Tibial artery (tissue), 4 donors: Measurements from ENCODE around the gene NOC4L.

Experiments used
- DNase-seq, 2 donors: peaks; one replicate each; pipeline ENCODE4 v3.0.0-alpha.2; 2019
- H3K27ac ChIP-seq, 2 donors: fragments of 200-600 bp; sonication (generic) in 1 of 2; 1 replicate in 1 of 2; 2 replicates in 1 of 2; pipeline ENCODE4 v1.5.1; 2018 to 2019; ENCODE audit warnings: mild to moderate bottlenecking in 1 of 2
- H3K27me3 ChIP-seq, 2 donors: fragments of 200-600 bp; sonication (generic) in 1 of 2; one replicate each; pipeline versions ENCODE4 v1.5.1 to v1.6.0; 2016 to 2019
- H3K36me3 ChIP-seq, 3 donors: fragments of 200-600 bp; sonication (generic) in 2 of 3; one replicate each; pipeline ENCODE4 v1.5.1; 2016 to 2019; ENCODE audit warnings: mild to moderate bottlenecking in 2 of 3
- H3K4me1 ChIP-seq, 4 donors: fragments of 200-600 bp; sonication (generic) in 2 of 4; 1 replicate in 3 of 4; 2 replicates in 1 of 4; pipeline ENCODE4 v1.5.1; 2016 to 2019
- H3K4me3 ChIP-seq, 2 donors: fragments of 200-600 bp; sonication (generic) in 1 of 2; 1 replicate in 1 of 2; 2 replicates in 1 of 2; pipeline ENCODE4 v1.5.1; 2018 to 2019; ENCODE audit warnings: mild to moderate bottlenecking in 2 of 2
- H3K9me3 ChIP-seq, 3 donors: fragments of 200-600 bp; sonication (generic) in 1 of 3; one replicate each; pipeline ENCODE4 v1.5.1; 2016 to 2019
- intact Hi-C: fragments of 100-400 bp; cut with DNase I; formaldehyde crosslinking; loops from one replicate; pipeline ENCODE4 v1.15.0; 2023; ENCODE audit warnings: low total_unique reads
- TF ChIP-seq, protein P1 (sequence below), 2 experiments: fragments of 200-600 bp in 1 of 2; fragments of 450-650 bp in 1 of 2; IDR thresholded peaks; one replicate each; pipeline ENCODE4 v1.5.1; 2017 to 2019; ENCODE audit warnings: antibody characterized with exemption in 2 of 2, mild to moderate bottlenecking in 1 of 2, moderate library complexity in 1 of 2

Gene NOC4L

DNA sequence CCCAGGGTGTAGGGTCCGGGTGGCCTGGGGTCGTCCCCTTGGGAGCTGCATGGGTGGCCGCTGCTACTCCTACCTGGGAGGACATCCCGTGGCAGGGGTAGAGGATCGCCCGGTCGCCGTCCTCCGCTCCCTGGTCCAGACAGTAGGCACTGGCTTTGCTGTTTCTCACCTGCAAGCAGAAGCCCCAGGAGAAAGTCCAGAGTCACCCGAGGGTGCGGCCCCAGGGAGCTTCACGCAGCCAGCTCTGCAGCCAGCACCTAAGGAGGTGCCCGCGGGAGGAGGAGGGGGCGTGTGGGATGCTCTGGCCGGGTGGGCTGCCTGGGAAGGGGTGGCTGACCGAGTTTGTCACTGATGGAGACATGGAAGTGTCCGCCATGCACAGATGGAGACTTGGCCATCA lies 54.8 kb downstream of the NOC4L start:
- intact Hi-C loops = no loop called here
- Histone ChIP-seq H3K9me3 (peaks cover 0 to 2% (median 0%) of the 10 kb centered on the region in 3 donors), H3K27ac (no peak overlapping the region), H3K36me3 (no peaks in the 10 kb centered on the region), H3K4me1 (peaks cover 0 to 4% (median under 1%) of the 10 kb centered on the region in 4 donors), H3K27me3 (peaks cover 0 to 89% of the 10 kb centered on the region in 2 donors), H3K4me3 (no peak overlapping the region)
- TF ChIP-seq, protein P1, sequence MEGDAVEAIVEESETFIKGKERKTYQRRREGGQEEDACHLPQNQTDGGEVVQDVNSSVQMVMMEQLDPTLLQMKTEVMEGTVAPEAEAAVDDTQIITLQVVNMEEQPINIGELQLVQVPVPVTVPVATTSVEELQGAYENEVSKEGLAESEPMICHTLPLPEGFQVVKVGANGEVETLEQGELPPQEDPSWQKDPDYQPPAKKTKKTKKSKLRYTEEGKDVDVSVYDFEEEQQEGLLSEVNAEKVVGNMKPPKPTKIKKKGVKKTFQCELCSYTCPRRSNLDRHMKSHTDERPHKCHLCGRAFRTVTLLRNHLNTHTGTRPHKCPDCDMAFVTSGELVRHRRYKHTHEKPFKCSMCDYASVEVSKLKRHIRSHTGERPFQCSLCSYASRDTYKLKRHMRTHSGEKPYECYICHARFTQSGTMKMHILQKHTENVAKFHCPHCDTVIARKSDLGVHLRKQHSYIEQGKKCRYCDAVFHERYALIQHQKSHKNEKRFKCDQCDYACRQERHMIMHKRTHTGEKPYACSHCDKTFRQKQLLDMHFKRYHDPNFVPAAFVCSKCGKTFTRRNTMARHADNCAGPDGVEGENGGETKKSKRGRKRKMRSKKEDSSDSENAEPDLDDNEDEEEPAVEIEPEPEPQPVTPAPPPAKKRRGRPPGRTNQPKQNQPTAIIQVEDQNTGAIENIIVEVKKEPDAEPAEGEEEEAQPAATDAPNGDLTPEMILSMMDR (IDR thresholded peaks at IDR 0.05) = no peak
- no peak for DNase-seq

DNA sequence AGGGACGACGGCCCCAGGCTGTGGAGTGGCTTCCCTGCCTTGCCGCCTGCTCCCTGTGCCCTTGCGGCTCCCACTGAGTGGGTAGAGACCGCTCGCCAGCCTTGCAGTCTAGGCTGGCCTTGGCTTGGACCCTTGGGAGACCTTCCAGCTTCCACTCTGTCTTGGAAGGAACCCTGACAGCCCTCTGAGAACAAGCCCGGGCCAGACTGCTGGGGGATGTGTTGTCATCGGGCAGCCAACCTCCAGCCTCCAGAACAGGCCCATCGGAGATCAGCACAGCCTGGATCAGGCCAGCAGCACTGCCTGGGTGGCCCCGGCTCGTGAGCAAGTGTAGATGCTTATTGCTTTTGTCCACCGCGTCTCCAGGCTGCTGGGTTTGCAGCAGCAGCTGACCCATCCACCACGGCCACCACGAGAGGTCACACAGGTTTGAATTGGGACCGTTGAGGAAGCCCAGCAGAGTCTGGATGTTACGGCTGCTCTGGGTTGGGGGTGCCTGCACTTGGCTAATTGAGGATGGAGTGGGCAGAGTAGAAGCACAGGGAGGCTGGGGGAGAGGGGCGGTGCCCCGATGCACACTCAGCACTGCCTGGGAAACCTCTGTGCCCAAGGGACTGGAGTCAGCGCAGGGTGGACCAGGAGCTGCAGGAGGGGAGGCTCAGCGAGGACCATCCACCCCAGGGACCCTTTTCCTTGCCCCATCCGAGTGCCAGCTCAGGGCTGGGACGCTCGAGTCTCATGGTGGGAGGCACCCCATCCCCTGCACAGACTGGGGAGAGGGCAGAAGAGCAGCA lies 55.5 kb downstream of the NOC4L start:
- H3K27me3 ChIP-seq = peaks cover 0 to 93% of the 10 kb centered on the region in 2 donors
- intact Hi-C loops = no loop called here
- peaks cover 0 to 10% (median 4%) of the 10 kb centered on the region in 4 donors for H3K4me1 ChIP-seq
- TF ChIP-seq, protein P1 (IDR thresholded peaks at IDR 0.05) = no peak
- H3K27ac ChIP-seq = no peak overlapping the region
- H3K4me3 ChIP-seq = no peak overlapping the region
- DNase-seq = no peak
- H3K9me3 ChIP-seq = no peaks in the 10 kb centered on the region
- H3K36me3 ChIP-seq = no peaks in the 10 kb centered on the region

DNA sequence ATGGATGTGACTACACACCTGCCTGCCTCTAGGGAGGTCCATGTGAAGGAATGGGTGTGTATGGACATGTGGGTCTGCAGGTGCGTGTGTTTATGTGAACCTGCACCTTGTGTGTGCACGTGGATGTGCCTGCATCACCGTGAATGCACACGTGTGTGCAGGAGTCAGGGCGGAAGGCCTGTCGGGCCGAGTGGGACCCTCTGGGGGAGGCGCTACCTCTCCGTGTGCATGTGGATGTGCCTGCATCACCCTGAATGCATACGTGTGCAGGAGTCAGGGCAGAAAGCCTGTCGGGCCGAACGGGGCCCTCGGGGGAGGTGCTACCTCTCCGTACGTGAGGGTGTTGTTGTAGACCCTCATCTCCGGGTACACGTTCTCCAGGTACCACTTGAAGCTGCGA lies 56.5 kb downstream of the NOC4L start:
- Histone ChIP-seq H3K36me3 (no peaks in the 10 kb centered on the region), H3K27me3 (peaks cover 0 to 97% of the 10 kb centered on the region in 2 donors), H3K4me1 (peaks cover 0 to 21% (median 13%) of the 10 kb centered on the region in 4 donors), H3K4me3 (no peak overlapping the region), H3K9me3 (no peaks in the 10 kb centered on the region), H3K27ac (no peak overlapping the region)
- TF ChIP-seq, protein P1 (IDR thresholded peaks at IDR 0.05) = no peak
- intact Hi-C loops = no loop called here
- DNase-seq = no peak

DNA sequence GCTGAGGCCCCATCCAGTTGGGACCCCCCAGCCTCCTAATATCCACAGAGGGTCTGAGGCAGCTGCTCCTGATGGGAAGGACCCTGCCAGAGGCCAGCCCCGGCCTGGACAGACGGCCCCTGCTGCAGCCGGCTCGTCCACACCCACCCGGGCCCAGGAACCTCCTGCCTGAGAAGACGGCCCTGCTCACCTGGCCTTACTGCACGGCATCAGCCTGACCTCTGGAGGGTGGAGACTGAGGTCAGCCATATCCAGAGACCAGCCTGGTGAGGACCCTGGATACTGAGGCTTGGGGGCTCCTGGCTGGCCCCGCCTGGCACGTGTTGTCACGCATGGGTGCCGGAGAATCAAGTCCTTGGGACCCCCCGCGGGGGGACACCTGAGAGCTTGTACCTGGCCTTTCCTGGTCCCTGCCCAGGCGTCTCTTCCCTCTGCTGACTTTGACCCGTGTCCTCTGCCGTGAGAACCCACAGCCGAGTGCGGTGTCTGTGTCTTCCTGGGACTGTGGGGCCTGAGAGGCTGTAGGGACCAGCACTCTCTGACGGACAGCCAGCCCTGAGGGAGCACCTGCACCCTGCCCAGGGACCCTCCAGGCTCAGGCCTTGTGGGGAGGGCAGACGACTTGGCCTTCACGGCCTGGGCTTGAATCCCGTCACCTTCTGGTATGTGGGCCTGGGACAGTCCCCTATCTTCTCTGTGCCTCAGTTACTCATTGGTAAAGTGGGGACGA lies 57.3 kb downstream of the NOC4L start:
- H3K27me3 ChIP-seq = peaks cover 0 to 99% of the 10 kb centered on the region in 2 donors
- H3K4me1 ChIP-seq = peaks cover 0 to 24% (median 13%) of the 10 kb centered on the region in 4 donors
- no peaks in the 10 kb centered on the region for H3K9me3 ChIP-seq
- TF ChIP-seq, protein P1 (IDR thresholded peaks at IDR 0.05) = no peak
- DNase-seq = no peak
- H3K4me3 ChIP-seq = no peak overlapping the region
- H3K36me3 ChIP-seq = no peaks in the 10 kb centered on the region
- no peak overlapping the region for H3K27ac ChIP-seq
- intact Hi-C loops = loop anchor here (1.0 kb wide), 1 partner anchor 84 kb away; no protein-coding TSS in a partner anchor
